Activated CD8-positive, alpha-beta memory T cell treated with anti-CD3 and anti-CD28 coated beads, Interleukin-2, amount 50 U/mL, for 4 hours (primary cell): Measurements from ENCODE around the gene AGBL1.

Source experiments
- DNase-seq: peaks from one replicate; pipeline ENCODE4 v3.0.0-alpha.2; 2020

AGBL1 gene

DNA sequence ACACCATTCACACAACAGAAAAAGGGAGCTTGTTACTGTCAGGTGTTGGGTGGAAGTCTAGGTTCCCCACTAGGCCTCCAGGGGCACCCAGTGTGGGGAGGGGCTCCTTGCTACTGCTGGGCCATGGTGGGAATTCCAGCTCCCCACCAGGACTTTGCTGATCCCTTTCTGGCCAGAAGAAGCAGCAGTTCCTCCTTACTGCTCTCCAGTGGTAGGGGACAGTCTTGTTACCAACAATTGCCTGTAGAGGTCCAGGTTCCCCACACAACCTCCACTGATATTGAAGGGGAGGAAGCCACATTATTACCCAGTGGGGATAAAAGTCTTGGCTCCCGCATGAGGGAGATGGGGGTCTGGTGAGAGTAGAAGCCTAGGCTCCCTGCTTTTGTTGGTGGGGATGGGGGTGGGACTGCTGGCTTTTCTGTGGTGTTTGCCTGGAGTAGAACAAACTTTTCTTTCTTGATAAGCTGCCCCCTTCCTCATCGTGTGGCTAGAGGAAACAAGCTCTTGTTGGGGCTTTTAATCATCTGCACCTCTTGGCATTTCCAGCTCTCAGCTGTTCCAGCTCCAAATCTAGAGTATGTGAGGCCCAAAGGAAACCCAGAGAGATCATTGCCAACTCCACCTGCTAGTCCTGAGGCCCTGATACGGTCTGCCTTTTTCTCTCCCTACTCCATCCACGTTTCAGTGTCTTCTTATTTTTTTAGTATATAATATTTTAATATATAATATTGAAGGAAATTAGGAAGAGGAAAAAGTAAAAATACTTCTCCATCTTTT lies 824.2 kb downstream of the AGBL1 start:
- no peak for DNase-seq

DNA sequence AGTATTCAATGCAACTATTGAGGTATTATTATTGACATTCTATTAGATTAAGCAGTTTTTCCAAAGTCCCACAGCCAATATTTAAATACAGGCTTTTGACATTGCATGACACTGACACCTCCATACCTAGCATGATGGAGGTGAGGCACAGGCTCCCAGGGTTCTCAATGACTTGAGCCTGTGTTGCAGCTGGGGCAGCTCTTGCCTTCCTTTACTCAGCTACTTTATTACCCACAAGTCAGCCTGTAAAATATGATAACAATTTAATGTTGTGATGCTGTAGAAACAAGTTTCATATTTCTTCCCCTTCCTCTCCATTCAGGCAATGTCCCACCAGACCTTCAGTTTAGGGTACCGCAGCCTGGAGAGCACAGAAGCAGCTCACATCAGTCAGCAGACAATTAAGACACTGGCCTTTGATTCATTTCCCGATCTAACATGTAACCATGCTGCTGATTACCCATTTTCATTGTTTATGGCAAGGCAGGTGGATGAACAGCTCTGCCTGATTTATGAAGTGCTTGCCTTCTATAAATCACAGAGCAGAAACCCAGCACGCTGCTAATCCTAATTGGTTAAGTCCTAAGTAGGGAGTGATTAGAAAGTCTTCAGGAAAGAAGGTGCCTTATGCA lies 826.1 kb downstream of the AGBL1 start:
- no peak for DNase-seq

DNA sequence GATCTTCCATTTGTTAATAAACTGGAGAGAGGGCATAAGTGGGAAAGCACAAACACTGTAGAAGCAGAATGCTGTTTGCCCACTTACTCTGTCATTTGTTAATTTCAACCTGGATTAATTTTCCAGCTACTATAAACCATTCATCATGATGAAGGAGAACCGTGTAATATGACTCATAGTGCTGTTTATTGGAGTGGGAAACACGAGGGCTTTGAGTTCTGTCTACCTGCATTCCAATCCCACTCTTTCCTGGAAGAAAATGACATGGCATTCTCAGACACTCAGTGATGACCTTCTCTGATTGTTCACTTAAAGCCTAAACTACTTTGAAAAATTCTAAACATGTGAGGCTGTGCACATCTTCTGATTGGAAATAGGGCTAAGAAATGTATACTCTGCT lies 826.7 kb downstream of the AGBL1 start:
- no peak for DNase-seq

- DNase-seq, result no peak
These were observed 831.4 kb downstream of the AGBL1 start for GRCh38 chr15:86911022-86911421.

GRCh38 chr15:86912661-86913060 lies 833.0 kb downstream of the AGBL1 start:
- no peak for DNase-seq

DNA sequence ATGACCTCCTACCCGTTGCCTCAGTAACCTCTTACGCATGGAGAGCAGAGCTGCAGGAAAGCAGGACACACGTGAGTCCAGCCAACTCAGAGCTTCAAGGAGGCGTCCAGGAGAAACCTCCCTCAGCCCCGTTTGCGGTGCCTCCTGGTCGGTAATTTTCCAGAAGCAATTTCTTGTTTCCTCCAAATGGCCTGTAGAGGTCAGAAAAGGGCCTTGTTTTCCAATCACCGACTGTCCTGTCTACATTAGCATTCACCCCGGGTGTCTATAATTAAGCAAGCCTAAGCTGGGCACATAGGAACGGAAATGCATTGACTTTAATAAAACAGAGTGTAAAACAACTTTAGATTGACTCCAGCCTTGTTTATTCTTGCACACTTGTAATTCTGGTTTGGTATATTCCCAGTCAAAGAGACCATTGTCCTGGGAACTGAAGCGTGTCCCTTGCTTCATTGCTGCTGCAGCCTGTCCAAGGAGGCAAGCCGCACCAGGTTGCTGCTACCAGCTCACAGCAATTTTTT lies 836.2 kb downstream of the AGBL1 start:
- no peak for DNase-seq

GRCh38 chr15:86916671-86917360 lies 837.1 kb downstream of the AGBL1 start:
- no peak for DNase-seq

- no peak for DNase-seq
These were observed 837.6 kb downstream of the AGBL1 start for GRCh38 chr15:86917361-86917671.

- DNase-seq, result no peak
These were observed 839.9 kb downstream of the AGBL1 start for GRCh38 chr15:86919581-86919980.

DNA sequence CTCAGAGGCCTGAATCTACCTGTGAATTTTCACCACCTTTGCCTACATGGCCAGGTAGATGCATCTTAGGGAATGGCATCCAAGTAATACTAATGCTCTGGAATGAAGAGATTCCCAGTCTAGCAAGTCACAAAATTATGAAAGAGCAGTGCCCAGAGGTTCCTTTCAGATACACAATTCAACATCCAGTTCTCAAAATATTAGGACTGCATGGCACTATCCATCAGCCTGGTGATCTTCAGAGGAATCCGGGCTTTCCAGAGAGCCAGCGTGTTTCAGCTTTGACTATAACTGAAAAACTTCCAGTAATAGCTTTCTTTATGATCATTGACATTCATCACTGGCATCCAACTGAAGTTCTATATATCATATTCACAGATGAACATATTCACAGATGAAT lies 849.8 kb downstream of the AGBL1 start:
- DNase-seq, result no peak

DNA sequence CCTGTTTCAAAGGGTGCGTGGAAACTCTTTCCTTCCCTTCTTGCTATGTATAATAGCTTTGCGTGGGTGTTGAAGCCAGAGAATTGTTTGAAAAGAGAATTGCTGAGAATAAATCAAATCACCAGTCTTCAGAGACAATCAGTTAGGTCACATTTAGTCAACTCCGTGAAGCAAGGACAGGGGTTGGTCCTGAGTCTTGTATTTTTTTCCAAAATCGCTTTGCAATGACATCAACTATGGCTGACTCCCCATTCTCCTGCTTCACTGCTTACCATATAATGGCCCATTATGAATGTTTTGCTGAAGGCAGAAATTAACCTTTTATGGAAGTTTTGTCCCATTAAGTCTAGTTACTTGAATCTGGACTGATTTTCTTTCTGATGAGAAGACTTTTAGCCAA lies 852.8 kb downstream of the AGBL1 start:
- no peak for DNase-seq

DNA sequence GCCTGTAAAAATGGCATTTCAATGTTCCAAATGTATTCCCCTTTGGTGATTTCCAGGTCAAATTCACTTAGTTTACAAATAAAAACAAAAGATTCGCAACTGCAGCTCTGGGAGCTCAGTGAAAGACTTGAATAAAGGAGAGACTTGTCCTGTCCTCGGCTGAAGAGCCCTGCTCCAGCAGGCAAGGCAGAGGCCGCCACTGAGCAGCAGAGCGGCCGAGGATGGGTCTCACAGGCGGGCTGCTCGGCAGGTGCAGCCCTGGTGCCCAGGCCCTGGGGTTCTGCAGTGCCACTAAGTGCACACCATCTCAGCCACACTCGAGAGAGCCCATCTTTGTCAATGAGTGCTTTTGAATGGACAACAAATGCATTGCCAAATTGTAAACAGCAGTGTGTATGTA lies 856.2 kb downstream of the AGBL1 start:
- DNase-seq, result no peak

DNA sequence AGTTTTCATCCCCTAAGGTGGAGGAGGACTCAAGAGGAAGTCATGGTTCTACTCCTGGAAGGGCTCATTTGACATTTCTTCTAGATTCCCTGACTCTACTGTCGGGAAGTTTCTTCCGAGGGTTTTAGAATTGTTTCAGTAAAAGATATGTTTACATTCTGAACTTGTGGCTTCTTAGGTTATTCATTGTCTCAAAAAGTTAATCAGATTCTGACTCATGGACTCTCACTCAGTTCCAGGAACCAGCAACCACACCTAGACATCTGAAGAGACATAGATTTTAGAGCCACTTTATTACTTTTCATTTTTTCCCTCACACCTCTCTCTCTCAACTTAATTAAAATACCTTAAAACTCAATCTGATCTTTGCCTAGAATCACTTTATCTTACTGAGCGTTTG lies 862.6 kb downstream of the AGBL1 start:
- DNase-seq, result no peak

GRCh38 chr15:86948719-86949118 lies 869.0 kb downstream of the AGBL1 start:
- DNase-seq, result no peak

- no peak for DNase-seq
These were observed 879.6 kb downstream of the AGBL1 start for GRCh38 chr15:86959254-86959653.

DNA sequence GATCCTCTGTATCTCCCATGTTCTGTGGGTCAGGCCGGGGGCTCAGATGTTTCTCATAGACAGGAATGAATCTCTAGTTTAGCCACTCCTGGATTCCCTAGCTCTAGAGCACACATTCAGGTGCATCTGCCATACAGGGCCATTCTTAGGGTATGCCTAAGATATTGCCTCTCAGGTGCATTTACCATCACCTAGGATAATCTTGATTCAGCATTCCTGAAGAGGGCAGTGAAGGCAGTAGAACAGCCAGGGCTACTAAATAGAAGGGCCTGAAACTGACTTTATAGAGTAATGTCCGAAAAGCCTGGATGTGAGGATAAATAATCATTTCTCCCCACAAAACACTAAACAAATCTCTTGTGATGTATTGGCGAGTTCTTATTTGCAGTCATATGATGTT lies 882.0 kb downstream of the AGBL1 start:
- DNase-seq, result no peak

DNA sequence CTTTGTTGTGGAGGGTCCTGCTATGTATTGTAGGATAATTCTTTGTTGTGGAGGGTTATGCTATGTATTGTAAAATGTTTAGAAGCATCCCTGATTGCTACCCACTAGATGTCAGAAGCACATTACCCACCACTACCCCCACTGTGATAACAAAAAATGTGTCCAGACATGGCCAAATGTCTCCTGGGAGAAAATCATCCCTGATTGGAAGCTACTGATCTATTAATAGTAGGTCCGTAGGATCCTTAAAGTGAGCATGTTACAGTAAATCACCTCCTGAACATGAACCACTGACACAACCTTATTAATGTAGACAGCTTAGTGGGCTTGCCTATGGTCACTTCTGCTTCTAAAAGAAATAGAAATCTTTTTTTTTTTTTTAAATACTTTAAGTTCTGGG lies 884.6 kb downstream of the AGBL1 start:
- no peak for DNase-seq

- DNase-seq, result no peak
These were observed 888.6 kb downstream of the AGBL1 start for GRCh38 chr15:86968244-86968643.

GRCh38 chr15:86969364-86969763 lies 889.7 kb downstream of the AGBL1 start:
- DNase-seq, result no peak

DNA sequence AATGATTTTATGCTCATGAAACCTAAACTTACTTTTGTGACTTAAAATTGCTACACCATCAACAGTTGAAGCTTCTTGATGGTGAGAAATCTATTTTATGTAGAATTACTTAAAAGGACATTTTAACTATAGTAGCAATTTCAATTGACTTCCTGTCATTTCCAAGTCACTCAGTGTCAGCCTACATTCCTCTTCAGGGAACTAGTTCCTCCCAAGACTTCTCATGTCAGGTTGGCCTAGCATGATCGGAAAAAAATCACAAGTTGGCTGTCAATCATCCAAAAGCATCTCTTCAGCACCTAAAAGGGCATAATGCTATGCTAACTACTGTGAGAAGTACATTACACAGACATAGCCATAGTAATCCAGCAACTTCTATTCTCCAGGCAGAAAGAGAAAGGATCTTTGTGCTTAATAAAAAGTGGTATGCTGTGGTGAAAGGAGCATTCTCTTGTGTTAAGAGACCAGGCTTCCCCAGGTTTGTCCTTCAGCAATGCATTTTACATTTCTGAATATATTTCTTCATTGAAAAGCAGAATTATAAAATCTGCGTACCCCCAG lies 893.7 kb downstream of the AGBL1 start:
- no peak for DNase-seq

GRCh38 chr15:86988033-86988432 lies 908.4 kb downstream of the AGBL1 start:
- DNase-seq, result no peak

DNA sequence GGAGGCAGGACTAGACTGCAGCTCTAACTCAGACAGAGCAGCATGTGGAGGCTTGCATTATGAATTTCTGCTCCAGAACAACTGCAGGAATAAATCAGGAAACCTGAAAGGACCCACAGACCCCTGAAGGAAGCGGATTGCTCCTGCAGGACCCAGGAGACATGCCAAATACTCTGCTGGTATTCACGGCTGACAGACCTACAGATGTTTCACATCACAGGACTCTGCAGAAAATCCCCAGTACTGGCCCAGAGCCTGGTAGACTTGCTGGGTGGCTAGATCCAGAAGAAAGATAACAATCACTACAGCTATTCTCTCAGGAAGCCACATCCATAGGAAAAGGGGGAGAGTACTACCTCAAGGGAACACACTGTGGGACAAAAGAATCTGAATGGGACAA lies 942.1 kb downstream of the AGBL1 start:
- no peak for DNase-seq

DNA sequence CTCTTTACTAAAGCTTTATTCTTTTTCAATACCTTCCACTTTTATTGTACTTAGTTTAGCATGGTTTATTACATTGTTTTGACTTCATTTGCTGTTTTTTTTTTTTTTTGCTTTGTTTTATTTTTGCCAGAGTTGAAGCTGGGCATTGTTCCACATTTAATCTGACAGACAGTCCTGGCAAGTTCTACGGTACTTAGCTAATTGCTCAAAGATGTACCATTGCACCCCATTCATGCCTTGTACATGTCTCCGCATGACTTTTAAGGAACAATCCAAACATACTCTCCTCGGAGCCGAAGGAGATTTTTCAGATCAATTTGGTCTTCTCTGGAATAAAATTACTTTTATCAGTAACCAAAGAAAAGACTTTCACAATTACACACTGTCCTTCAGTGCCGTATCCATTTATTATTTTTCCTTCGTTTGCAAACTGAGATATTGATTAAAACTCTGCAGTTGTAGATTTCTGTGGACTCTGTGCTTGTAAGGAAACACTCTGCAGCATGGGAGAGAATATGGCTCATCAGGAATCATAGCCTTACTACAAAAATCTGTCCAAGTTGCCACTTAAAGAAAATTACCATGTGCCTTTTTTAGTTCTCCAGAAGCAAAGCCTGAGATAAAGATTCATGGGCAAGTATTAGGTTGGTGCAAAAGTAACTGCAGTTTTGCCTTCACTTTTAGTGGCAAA lies 952.0 kb downstream of the AGBL1 start:
- DNase-seq, result no peak
